GM19328 (cell line): ENCODE results near the gene NRXN2.

Experiments used
- ATAC-seq: cut with Tn5 transposase; IDR thresholded peaks from one replicate; pipeline ENCODE4 v1.9.1; 2021; ENCODE audit warnings: mild to moderate bottlenecking, moderate library complexity; ENCODE audit not compliant: unreplicated experiment

NRXN2 gene

GRCh38 chr11:64609436-64610047, 113.5 kb downstream of the NRXN2 start:
- ATAC-seq, result no peak

GRCh38 chr11:64608636-64609035, 114.4 kb downstream of the NRXN2 start:
- no peak for ATAC-seq

GRCh38 chr11:64608046-64608445, 115.0 kb downstream of the NRXN2 start:
- ATAC-seq, result no peak

- no peak for ATAC-seq
Measured at GRCh38 chr11:64607381-64607985, 115.5 kb downstream of the NRXN2 start.

GRCh38 chr11:64606796-64607380, 116.1 kb downstream of the NRXN2 start:
- no peak for ATAC-seq

GRCh38 chr11:64605656-64606585, 117.1 kb downstream of the NRXN2 start:
- no peak for ATAC-seq

GRCh38 chr11:64605244-64605560, 117.8 kb downstream of the NRXN2 start:
- ATAC-seq, result no peak

- no peak for ATAC-seq
Measured at GRCh38 chr11:64604458-64605243, 118.3 kb downstream of the NRXN2 start.

GRCh38 chr11:64603411-64604110, 119.4 kb downstream of the NRXN2 start:
- ATAC-seq, result no peak

- ATAC-seq, result no peak
Measured at GRCh38 chr11:64602466-64603070, 120.4 kb downstream of the NRXN2 start.

- no peak for ATAC-seq
Measured at GRCh38 chr11:64601605-64602465, 121.2 kb downstream of the NRXN2 start.

GRCh38 chr11:64600281-64600992, 122.6 kb downstream of the NRXN2 start:
- no peak for ATAC-seq

GRCh38 chr11:64599698-64600211, 123.2 kb downstream of the NRXN2 start:
- ATAC-seq, result no peak

GRCh38 chr11:64598797-64599697, 124.0 kb downstream of the NRXN2 start:
- no peak for ATAC-seq

GRCh38 chr11:64598106-64598796, 124.7 kb downstream of the NRXN2 start:
- ATAC-seq, result no peak

GRCh38 chr11:64597671-64598101, 125.3 kb downstream of the NRXN2 start:
- ATAC-seq, result no peak
